NCI-H128 (cell line): ENCODE measurements around the gene TRIM66.

Source experiments
- DNase-seq: peaks from one replicate; lab custom pipeline; 2025; ENCODE audit not compliant: unreplicated experiment; lab: John Stamatoyannopoulos, UW

TRIM66 gene

GRCh38 chr11:8715501-8715900, 33.0 kb upstream of the TRIM66 start:
- DNase-seq: no peak

GRCh38 chr11:8714622-8715225, 32.3 kb upstream of the TRIM66 start:
- DNase-seq: no peak

- DNase-seq: no peak
Measured at GRCh38 chr11:8713760-8714454, 31.4 kb upstream of the TRIM66 start.

GRCh38 chr11:8712506-8712905, 30.0 kb upstream of the TRIM66 start:
- DNase-seq: no peak

- no peak for DNase-seq
Measured at GRCh38 chr11:8711895-8712442, 29.5 kb upstream of the TRIM66 start.

- no peak for DNase-seq
Measured at GRCh38 chr11:8709777-8710176, 27.3 kb upstream of the TRIM66 start.

GRCh38 chr11:8709002-8709672, 26.7 kb upstream of the TRIM66 start:
- no peak for DNase-seq

- no peak for DNase-seq
Measured at GRCh38 chr11:8707541-8708191, 25.2 kb upstream of the TRIM66 start.

GRCh38 chr11:8706673-8707432, 24.4 kb upstream of the TRIM66 start:
- DNase-seq: no peak

- no peak for DNase-seq
Measured at GRCh38 chr11:8705146-8705545, 22.7 kb upstream of the TRIM66 start.

- DNase-seq: no peak
Measured at GRCh38 chr11:8704136-8704535, 21.7 kb upstream of the TRIM66 start.

GRCh38 chr11:8702598-8702915, 20.1 kb upstream of the TRIM66 start:
- no peak for DNase-seq

GRCh38 chr11:8701891-8702597, 19.6 kb upstream of the TRIM66 start:
- no peak for DNase-seq

GRCh38 chr11:8699903-8700302, 17.4 kb upstream of the TRIM66 start:
- DNase-seq: no peak

- DNase-seq: no peak
Measured at GRCh38 chr11:8698917-8699441, 16.5 kb upstream of the TRIM66 start.

GRCh38 chr11:8698379-8698851, 15.9 kb upstream of the TRIM66 start:
- DNase-seq: no peak

GRCh38 chr11:8697054-8697453, 14.6 kb upstream of the TRIM66 start:
- DNase-seq: no peak

- no peak for DNase-seq
Measured at GRCh38 chr11:8694137-8694536, 11.7 kb upstream of the TRIM66 start.

- no peak for DNase-seq
Measured at GRCh38 chr11:8693555-8693954, 11.1 kb upstream of the TRIM66 start.

- DNase-seq: no peak
Measured at GRCh38 chr11:8693010-8693551, 10.6 kb upstream of the TRIM66 start.
